HL-60/S4 (cell line): ENCODE results near the gene ZNRF1.

ENCODE experiments used
- in situ Hi-C: fragments of 300-500 bp; cut with MboI; formaldehyde crosslinking; loops from 2 replicates; pipeline ENCODE4 v1.14.3; 2022; ENCODE audit warnings: low sequenced_read_pairs

ZNRF1 gene

GRCh38 chr16:74998481-74999218 is at the start of gene ZNRF1:
Gene ZNRF1, plus strand, starts transcription at chr16:74999024. Its CDS starts 648 bp downstream, at chr16:74999672.
- in situ Hi-C loops: no loop called here

- in situ Hi-C loops: no loop called here
These were observed 49.5 kb upstream of the ZNRF1 start for GRCh38 chr16:74949309-74949708.

- in situ Hi-C loops: no loop called here
These were observed 48.3 kb upstream of the ZNRF1 start for GRCh38 chr16:74950511-74950910.

GRCh38 chr16:74951206-74951605 is 47.6 kb upstream of the ZNRF1 start:
- in situ Hi-C loops: no loop called here

GRCh38 chr16:74951681-74952080 is 47.1 kb upstream of the ZNRF1 start:
- in situ Hi-C loops: no loop called here

GRCh38 chr16:74954763-74955162 is 44.1 kb upstream of the ZNRF1 start:
- in situ Hi-C loops: no loop called here

- in situ Hi-C loops: no loop called here
These were observed 25.5 kb upstream of the ZNRF1 start for GRCh38 chr16:74973304-74973703.

- in situ Hi-C loops: no loop called here
These were observed 23.2 kb upstream of the ZNRF1 start for GRCh38 chr16:74975591-74975990.

GRCh38 chr16:74982256-74982655 is 16.6 kb upstream of the ZNRF1 start:
- in situ Hi-C loops: no loop called here

GRCh38 chr16:74984194-74984528 is 14.7 kb upstream of the ZNRF1 start:
- in situ Hi-C loops: no loop called here

- in situ Hi-C loops: no loop called here
These were observed 14.1 kb upstream of the ZNRF1 start, which contains the start of gene WDR59 for GRCh38 chr16:74984529-74985296. Gene WDR59, minus strand, starts transcription at chr16:74985123. Its CDS starts 106 bp downstream, at chr16:74985017.

GRCh38 chr16:74987027-74987681 is 11.7 kb upstream of the ZNRF1 start:
- in situ Hi-C loops: no loop called here

GRCh38 chr16:74989864-74990263 is 9.0 kb upstream of the ZNRF1 start:
- in situ Hi-C loops: loop anchor here (5.0 kb wide), 1 partner anchor 127 kb away; the partner anchor contains the start of gene LDHD

- in situ Hi-C loops: loop anchor here (5.0 kb wide), 1 partner anchor 126 kb away; the partner anchor contains the start of gene LDHD
These were observed 8.0 kb upstream of the ZNRF1 start for GRCh38 chr16:74990832-74991231.

GRCh38 chr16:74991268-74991592 is 7.6 kb upstream of the ZNRF1 start:
- in situ Hi-C loops: loop anchor here (5.0 kb wide), 1 partner anchor 126 kb away; the partner anchor contains the start of gene LDHD

GRCh38 chr16:74991593-74992403 is 7.0 kb upstream of the ZNRF1 start:
- in situ Hi-C loops: loop anchor here (5.0 kb wide), 1 partner anchor 126 kb away; the partner anchor contains the start of gene LDHD

GRCh38 chr16:74995986-74996385 is 2.8 kb upstream of the ZNRF1 start:
- in situ Hi-C loops: no loop called here

GRCh38 chr16:74997042-74997491 is 1.8 kb upstream of the ZNRF1 start:
- in situ Hi-C loops: no loop called here

GRCh38 chr16:74999219-74999608 is 390 bp downstream of the ZNRF1 start:
- in situ Hi-C loops: no loop called here
